Embryonic facial prominence (tissue), 1 donor: Measurements from ENCODE around the gene MCU.
"Not testable (repeated sequence)": the region's sequence is repeated elsewhere in the genome, so short reads cannot be mapped to it uniquely, and the experiment has no call there.

Experiments used
- DNase-seq: peaks from one replicate; pipeline ENCODE4 v3.0.0-alpha.2; 2016; ENCODE audit errors: extremely low spot score

The MCU gene

DNA sequence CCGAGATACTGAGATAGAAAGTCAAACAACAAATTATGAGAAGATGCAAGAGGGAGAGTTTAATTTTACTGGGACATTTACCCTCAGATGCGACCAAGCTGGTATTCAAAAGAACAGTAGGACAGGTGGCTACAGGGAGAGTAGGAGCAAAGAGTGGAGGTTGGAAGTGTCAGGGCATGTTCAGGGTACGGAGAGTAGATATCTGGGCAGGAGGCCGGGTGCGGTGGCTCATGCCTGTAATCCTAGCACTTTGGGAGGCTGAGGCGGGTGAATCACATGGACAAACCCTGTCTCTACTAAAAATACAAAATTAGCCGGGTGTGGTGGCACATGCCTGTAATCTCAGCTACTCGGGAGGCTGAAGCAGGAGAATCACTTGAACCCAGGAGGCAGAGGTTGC is 5.5 kb upstream of the MCU start:
- DNase-seq, result not testable (repeated sequence)

DNA sequence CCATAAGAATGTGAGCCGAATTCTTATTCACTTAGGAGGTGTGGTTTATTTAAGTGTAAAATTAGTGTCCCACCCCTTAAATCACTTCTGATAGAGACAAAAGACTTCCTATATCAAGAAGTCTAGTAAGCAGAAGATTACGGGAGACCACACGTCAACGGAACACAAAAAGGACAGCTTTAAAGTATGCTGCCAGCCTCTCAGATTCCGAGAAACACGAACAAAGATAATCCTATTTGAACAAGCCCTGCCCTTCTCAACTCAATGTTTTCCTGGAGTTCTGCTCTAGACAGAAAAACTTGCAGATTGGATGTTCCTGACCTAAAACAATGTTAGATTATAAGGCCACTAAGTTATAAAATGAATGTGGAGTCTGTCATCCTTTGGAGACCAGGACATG is 4.9 kb upstream of the MCU start:
- DNase-seq, result no peak

DNA sequence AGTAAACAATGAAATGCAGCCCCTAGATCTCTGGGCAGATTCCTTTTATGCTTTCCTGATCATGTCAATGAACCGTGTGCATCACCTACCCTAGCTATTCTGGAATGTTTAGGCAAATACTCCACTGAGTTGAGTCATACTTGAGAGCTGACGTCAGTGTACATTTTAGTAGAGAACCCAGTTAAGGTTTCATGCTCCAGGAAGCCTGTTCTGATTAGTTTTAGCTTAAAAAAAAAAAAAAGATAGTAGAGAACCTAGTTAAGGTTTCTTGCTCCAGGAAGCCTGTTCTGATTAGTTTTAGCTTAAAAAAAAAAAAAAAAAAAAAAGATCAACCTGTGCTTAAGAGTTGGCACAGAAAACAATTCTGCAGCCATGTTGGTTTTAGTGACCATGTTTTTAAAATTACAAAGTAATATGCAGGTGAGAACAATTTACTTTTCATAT is 3.7 kb upstream of the MCU start:
- no peak for DNase-seq

DNA sequence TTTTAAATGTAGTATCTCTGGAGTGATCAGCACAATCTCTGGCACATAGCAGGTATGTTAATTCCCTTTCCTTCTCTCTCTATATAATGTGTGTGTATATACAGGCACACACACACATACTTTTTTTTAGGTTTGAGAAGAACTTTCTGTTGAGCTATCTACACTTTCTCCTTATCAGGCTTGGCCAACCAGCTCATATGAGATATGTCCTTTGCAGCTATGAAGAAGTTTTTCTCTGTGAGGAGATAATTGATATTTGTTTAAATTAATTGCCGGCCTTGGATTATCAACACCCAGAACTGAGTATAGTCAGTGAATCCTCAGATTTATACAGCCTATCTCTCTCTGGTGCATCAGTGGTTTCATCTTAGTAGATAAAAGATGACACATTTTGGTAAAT is 2.3 kb upstream of the MCU start:
- no peak for DNase-seq

DNA sequence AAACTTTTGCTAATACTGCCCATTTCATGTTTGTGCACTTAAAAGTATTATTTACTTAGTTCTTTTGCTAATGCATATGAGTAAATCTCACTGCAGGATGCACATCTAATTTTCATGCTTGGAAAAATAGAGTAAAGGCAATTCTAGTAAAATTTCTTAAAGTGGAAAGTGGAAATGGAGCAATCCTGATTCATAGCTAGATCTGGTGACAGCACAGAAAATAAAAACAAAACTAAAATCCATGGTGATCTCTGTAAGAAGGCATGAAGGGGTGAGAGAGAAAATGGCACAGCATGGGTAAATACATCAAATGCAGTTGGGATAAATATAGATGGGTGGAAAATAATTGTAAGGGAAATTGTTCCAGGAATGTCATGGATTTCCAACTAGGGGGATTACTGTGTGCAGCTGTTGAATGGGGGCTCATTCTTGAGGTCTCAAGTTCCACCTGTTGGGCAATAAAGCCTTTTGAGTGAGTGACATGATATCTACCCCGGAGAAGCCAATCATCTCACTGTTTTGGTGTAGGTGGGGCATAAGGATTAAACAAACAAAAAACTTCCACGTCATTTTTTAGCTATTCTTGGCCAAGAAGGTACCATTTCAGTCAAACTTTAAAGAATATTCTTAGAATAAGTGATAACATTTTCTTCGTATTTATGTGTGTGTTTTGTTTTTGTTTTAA is 1.7 kb upstream of the MCU start:
- DNase-seq, result no peak

DNA sequence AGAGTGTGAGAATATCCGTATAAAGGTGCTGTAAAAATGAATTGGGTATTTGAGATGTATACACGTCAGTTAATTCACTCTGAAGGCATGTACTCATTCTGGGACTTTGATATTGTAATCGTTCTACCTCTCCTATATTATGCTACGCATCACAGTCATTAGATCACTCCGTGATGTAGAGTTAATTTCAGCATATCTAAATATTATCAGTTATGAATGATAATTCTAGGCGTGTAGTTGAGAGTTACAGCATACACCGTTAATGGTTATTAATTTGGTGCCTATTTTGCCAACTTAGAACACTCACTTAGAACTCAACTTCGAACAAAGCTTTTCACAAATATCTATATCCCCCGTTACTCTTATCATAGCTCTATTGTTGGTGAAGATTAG is 477 bp upstream of the MCU start:
- DNase-seq, result no peak

DNA sequence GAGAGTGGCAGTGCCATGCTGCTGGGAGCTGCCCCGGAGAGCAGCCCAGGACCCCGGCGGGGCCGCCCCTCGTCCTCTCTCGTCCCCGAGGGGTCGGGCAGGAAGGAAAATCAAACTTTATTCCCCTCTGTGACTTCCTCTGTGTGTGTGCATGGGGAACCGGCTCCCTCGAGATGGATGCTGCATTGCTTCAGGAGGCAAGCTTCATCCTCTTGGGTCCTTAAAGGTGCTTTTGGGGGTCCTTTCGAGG is 726 bp downstream of the MCU start:
- no peak for DNase-seq

DNA sequence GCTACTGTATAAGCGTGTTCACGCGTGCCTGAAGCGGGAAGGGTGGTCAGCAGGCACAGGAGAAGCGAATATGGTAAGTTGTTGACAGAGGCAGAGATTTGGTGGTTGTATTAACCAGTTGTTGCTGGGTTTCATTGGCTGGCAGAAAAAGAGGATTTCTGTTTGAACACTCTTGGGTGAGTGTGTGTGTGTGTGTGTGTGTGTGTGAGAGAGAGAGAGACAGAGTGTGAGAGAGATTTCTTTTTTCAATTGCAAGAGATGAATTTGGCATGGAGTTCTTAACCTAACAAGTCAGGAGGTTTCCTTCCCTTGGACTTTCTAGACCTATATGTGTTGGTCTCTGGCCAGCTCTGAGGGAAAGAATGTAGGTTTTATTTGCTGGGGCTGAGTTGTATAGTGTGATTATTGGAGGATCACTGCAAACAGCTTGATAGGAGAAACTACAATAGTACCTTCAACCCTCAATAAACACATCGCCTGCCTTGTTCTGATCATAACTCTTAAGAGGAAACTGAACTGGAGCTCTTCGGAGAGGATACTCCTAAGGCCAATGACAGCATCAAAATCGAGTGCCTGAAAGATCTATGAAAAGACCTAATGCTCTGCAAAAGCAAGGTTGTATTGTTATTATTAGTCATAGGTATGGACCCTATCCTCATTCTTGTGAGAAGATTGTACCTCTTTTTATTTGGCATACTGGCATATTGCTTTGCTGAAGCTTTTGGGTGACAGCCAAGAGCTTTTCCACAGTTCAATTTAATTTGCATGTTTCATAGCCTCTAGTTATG is 1.2 kb downstream of the MCU start:
- DNase-seq, result no peak

DNA sequence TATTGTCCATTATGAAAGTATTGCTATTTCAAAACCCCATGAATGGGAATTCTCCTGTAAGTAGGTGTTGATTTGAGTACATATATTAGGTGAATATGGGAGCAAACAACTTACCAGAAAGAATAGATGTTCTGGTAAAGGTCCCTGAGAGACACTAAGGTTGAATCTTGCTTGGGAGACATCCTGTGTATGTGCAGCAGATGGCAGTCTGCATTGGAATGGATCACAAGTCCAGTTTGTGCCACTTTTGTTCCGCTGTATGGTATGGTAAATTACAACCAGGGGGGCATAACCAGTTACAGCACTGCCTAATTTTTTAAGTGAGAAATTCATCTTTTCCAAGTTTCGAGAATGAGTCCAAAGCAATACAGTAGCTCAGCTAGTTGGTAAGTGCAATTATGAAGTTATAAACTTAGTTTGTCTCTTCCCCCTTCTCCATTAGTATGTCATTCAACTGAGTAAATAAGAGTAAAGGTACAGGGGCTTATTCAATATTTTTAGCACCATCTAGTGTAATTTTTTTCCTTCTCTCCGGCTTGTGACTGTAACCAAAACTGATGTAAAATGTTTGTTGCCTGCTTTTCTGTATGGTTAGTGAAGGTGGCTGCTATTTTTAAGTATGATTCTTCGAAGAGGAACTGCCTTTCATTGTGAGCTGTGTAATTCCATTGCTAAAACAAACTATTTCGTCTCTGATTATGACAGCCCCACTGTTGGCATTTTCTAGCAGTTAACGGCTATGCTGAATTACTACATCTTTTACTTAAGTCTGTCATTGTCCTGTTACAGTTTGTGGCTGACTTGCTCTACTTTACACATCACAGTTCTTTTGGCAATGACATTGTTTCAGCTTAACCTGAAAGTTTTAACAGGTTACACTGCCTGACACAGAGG is 2.8 kb downstream of the MCU start:
- no peak for DNase-seq

DNA sequence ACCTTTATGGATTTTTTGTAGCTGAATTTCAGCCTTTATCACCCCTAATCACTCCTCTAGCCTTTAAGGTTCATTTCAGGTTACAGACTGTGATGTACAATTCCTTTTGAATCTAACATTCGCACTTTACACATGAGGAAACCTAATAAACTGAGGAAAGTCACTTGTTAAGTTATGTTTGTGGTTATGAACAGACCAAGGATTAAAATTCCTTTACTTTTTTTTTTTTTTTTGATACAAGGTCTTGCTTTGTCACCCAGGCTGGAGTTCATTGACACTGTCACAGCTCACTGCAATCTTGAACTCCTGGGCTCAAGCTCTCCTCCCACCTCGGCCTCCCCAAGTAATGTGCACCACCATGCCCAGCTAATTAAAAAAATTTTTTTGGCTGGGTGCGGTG is 3.6 kb downstream of the MCU start:
- no peak for DNase-seq

DNA sequence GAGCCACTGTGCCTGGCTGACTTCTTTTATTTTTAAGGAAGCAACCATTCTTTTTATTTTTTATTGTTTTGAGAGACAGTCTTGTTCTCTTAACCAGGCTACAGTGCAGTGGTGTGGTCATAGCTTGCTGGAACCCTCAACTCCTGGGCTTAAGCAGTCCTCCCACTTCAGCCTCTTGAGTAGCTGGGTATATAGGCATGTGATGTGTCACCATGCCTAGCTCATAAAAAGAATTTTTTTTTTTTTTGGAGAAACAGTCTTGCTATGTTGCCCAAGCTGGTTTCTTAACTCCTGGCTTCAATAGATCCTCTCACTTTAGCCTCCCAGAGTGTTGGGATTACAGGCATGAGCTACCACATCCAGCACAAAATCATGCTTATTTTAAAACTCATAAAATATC is 5.8 kb downstream of the MCU start:
- DNase-seq, result no peak

DNA sequence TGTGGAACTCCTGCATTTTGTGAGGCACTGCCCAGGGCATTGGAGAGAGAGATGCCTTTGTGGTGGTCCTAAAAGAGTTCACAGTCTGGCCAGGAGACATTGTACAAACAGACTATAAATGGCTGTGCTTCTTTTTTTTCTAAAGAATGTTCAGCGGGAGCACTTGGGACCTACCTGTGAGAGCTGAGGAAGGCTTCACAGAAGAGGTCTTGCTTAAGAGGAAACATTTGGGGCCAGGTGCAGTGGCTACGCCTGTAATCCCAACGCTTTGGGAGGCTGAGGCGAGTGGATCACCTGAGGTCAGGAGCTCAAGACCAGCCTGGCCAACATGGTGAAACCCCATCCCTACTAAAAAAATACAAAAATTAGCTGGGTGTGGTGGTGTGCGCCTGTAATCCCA is 10.5 kb downstream of the MCU start:
- DNase-seq, result not testable (repeated sequence)

DNA sequence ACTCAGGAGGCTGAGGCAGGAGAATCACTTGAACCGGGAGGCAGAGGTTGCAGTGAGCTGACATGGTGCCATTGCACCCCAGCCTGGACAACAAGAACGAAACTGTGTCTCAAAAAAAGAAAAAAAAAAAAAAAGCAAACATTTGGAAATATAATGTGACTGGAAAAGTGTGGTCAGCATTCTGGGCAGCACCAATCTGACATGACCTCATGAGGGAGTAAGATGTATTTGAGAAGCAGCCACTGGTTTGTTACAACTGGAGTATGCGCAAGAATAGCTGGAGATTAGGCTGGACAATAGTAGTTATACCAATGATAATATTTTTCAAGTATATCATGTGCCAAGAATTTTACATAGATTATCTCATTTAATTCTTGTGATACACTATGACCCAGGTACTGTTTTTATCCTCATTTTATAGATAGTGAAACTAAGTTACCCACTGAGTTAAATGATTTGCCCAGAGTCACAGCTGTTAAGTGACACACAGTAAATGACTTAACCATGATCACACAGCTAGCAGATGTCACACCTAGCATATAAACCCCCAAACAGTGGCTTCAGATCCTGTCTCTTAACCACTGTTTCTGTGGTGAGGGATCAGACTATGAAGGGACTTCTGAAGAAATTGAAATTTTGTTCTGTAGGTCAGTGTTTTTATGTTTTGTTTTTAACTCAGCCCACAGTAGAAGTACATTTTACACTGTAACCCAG is 11.1 kb downstream of the MCU start:
- no peak for DNase-seq

DNA sequence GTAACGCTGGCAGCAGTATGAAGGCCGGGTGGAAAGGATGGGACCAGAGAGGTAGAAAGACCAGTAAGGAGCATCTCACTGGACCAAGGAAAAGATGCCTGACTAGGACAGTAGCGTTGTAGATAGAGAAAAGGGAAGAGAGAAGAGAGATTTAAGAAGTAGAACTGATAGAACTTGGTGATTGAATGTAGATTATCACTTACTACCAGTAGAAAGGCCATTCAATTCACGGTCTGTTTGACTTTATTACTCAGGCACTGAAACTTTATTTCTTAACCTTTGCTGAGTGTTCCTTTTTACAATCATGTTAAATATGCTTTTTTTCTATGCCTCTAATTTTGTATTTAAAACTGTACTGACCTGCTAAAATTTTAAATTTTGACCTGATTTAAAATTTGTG is 12.2 kb downstream of the MCU start:
- DNase-seq, result no peak

DNA sequence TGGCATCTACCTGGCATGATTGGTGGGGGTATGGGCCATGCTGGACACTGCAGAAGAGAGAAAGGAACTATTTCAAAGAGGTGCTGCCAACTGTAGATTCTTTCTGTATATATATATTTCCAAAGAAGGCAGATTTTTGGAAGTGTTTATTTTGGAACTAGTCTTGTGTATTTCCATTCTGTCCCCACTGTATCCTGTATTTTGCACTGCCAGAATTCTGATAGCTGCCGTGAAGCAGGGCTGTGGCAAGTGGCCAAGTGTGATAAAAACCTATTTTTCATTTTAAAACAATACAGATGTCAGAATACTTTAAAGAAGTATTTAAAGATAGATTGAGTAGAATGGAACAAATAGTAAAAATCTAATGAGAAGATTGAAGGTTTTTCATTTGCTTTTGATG is 17.1 kb downstream of the MCU start:
- no peak for DNase-seq

DNA sequence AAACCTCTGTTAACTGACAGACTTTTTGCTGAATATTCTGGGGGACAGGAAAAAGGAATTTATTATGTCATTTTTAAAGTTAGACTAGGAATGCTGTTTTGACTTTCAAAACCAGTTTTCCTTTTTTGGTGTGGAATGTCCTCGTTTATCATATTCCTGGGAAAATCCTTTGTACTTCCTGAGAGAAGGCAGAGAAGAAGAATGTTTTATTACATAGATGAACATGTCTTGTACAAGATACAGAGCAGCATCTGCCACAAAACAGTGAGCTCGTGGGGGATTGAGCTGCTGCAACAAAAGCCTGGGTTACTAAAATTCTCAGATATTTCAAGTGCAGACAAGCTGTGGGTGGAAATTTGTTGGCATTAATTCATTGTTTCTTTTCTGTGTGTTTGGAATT is 20.2 kb downstream of the MCU start:
- no peak for DNase-seq

DNA sequence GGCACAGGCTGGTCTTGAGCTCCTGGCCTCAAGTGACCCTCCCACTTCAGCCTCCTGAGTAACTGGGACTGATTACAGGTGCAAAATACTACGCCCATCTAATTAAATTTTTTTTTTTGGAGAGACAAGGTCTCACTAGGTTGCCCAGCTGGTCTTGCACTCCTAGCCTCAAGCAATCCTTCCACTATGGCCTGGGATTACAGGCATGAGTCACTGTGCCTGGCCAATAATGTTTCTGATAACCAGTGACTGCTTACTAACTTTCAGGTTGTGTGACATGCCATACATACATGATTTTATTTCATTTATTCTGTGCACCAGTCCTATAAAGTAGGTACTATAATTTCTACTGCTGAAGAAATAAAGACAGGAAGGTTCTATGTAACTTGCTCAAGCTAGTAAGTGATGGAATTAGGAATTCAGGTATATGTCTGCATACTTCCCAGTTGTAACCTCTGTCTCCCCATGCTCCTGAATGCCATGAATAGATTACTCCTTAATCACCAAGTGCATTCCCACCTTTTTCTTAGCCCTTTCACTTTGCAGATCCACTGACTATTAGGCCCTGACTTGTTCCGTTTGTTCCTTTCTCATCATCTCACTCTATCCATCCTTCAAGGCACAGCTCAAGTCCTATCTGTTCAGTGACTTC is 28.1 kb downstream of the MCU start:
- no peak for DNase-seq

DNA sequence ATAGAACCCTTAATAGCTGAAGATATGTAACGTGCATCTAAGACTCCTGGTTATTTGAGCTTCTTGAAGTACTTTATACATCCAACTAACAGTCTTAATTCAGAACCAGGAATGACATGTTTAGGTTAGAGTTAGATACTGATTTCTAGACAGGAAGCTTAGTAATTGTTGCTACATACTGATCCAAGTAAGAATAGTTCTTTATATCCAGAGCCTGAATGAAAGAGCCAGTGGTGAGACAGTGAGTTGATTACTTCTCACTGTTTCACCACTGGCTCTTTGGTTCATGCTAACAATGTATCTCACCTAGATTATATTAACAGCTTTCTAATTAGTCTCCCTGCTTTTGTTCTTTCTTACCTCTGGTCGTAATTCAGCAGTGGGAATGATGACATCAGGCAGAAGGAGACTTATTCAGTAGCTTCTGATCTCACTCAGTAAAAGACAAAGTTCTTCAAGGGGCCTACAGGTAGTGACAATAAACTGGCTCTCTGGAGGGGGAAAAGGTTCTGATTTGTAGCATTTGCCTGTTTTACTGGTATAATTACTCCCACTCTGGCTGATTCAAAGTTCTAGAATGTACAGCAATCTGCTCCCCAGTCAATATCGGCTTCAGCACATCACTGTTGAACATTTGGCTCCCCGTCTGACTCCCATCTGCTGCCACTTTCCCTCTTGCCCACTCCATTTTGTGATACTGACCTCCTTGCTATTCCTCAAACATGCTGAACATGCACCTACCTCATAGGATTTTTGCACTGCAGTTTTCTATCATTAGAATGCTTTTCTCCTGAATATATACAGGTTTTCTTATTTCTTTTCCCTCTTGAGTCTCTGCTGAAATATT is 29.1 kb downstream of the MCU start:
- DNase-seq, result no peak

DNA sequence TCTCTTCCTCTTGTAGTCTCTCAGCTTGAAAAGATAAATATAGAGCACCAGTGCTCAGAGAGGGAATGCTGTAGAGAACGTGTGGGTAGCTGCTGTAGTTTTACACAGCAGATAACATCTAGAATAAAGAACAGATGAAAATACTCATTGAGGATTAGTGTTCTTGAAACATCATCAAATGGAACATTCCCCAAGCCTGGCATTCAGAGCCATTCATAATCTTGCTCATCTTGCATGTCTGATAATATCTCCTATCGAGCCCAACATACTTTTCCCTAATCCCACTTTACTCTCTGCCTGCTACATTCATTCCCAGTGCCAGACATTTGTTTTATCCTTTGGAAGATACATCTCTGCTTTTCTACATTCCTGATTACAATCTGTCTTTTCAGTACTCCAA is 35.2 kb downstream of the MCU start:
- DNase-seq, result no peak

DNA sequence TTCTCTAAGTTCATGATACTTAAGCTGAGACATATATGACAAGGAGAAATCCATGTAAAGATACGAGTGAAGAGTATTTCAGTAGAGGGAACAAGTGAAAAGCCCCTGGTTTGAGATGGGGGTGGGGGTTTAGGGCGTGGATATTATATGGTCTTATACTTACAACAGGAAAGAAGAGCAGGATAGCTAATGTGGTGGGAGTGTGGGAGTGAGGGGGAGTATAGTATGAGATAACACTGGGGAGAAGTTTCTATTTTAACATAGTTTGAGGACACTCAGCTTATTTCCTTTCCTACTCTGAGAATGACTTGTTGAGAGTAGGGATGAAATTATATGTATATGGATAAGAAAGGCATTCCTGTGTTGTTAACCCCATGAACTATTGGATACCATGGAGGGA is 36.5 kb downstream of the MCU start:
- DNase-seq, result no peak

DNA sequence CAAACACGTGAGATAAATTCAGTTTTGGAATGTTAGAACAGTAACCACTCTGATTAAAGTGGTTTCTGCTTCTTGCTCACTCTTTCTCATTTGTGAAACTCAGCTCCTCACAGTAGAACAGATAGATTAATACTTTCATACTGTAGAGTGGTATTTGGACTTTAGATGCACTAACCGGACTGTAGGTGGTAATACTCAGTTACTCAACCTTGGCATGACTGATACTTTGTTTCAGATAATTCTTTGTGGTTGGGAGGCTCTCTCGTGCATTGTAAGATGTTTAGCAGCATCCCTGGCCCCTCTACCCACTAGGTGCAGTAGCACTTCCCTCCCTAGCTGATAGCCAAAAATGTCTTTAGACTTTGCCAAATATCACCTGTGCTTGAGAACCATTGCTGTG is 37.6 kb downstream of the MCU start:
- DNase-seq, result no peak
